ENCODE data around the gene CDH4.

The CDH4 gene

GRCh38 chr20:61571916-61572711 lies 320.1 kb downstream of the CDH4 start:
- Histone ChIP-seq H3K27me3 (no peaks in the 10 kb centered on the region), H3K36me3 (no peaks in the 10 kb centered on the region), H3K4me3 (ENCODE audit: low read depth in 1 of 2, low read length in 1 of 2) (no peak overlapping the region), H3K27ac (no peak overlapping the region), H3K9me3 (no peaks in the 10 kb centered on the region), H3K4me1 (ENCODE audit: control insufficient read depth in 1 of 2, insufficient read depth in 1 of 2, low read depth in 1 of 2, low read length in 1 of 2) (no peaks in the 10 kb centered on the region)
- no peak for TF ChIP-seq CTCF (IDR thresholded peaks at IDR 0.05)

GRCh38 chr20:61572789-61573188 lies 320.7 kb downstream of the CDH4 start:
- Histone ChIP-seq H3K36me3 (no peaks in the 10 kb centered on the region), H3K9me3 (no peaks in the 10 kb centered on the region), H3K4me3 (ENCODE audit: low read depth in 1 of 2, low read length in 1 of 2) (no peak overlapping the region), H3K4me1 (ENCODE audit: control insufficient read depth in 1 of 2, insufficient read depth in 1 of 2, low read depth in 1 of 2, low read length in 1 of 2) (no peaks in the 10 kb centered on the region), H3K27ac (no peak overlapping the region), H3K27me3 (no peaks in the 10 kb centered on the region)
- TF ChIP-seq CTCF (IDR thresholded peaks at IDR 0.05) = no peak

GRCh38 chr20:61573415-61574305 lies 321.6 kb downstream of the CDH4 start:
- H3K27me3 ChIP-seq = no peaks in the 10 kb centered on the region
- H3K9me3 ChIP-seq = no peaks in the 10 kb centered on the region
- H3K36me3 ChIP-seq = no peaks in the 10 kb centered on the region
- no peaks in the 10 kb centered on the region for H3K4me1 ChIP-seq (ENCODE audit: control insufficient read depth in 1 of 2, insufficient read depth in 1 of 2, low read depth in 1 of 2, low read length in 1 of 2)
- no peak overlapping the region for H3K27ac ChIP-seq
- TF ChIP-seq CTCF (IDR thresholded peaks at IDR 0.05) = no peak
- no peak overlapping the region for H3K4me3 ChIP-seq (ENCODE audit: low read depth in 1 of 2, low read length in 1 of 2)

- H3K36me3 ChIP-seq = no peaks in the 10 kb centered on the region
- no peak for TF ChIP-seq CTCF (IDR thresholded peaks at IDR 0.05)
- H3K9me3 ChIP-seq = no peaks in the 10 kb centered on the region
- no peak overlapping the region for H3K4me3 ChIP-seq (ENCODE audit: low read depth in 1 of 2, low read length in 1 of 2)
- no peak overlapping the region for H3K27ac ChIP-seq
- no peaks in the 10 kb centered on the region for H3K4me1 ChIP-seq (ENCODE audit: control insufficient read depth in 1 of 2, insufficient read depth in 1 of 2, low read depth in 1 of 2, low read length in 1 of 2)
- no peaks in the 10 kb centered on the region for H3K27me3 ChIP-seq
These were observed 323.3 kb downstream of the CDH4 start for GRCh38 chr20:61575151-61575937.

- H3K9me3 ChIP-seq = no peaks in the 10 kb centered on the region
These were observed 324.3 kb downstream of the CDH4 start for GRCh38 chr20:61576372-61576771.

More at GRCh38 chr20:61576372-61576771, 324.3 kb downstream of the CDH4 start:
- H3K4me1 ChIP-seq (ENCODE audit: control insufficient read depth in 1 of 2, insufficient read depth in 1 of 2, low read depth in 1 of 2, low read length in 1 of 2) = no peaks in the 10 kb centered on the region
- no peak for TF ChIP-seq CTCF (IDR thresholded peaks at IDR 0.05)
- H3K4me3 ChIP-seq (ENCODE audit: low read depth in 1 of 2, low read length in 1 of 2) = no peak overlapping the region
- no peaks in the 10 kb centered on the region for H3K36me3 ChIP-seq
- H3K27me3 ChIP-seq = no peaks in the 10 kb centered on the region
- no peak overlapping the region for H3K27ac ChIP-seq
